Activated CD4-positive, alpha-beta memory T cell treated with anti-CD3 and anti-CD28 coated beads, Interleukin-2, amount 10 ng/mL, durations not matched to agents 7 days and 5 days (primary cell): ENCODE data around the gene SLC17A4. TPM values are rescaled to one million over a fixed set of nuclear protein-coding genes. Genes with fewer than 3 reads are reported as not detected.
"Not testable (repeated sequence)": the region's sequence is repeated elsewhere in the genome, so short reads cannot be mapped to it uniquely, and the experiment has no call there.

Source experiments
- CTCF ChIA-PET: fragments of 350-600 bp; sonication (Branson Sonifier 250); formaldehyde crosslinking; loops from one replicate; lab custom pipeline; 2021; ENCODE audit warnings: antibody characterized with exemption, inconsistent platforms; lab: Charles Lee
- POLR2A ChIA-PET: fragments of 350-600 bp; sonication (Branson Sonifier 250); formaldehyde crosslinking; loops from one replicate; lab custom pipeline; 2021; ENCODE audit warnings: antibody characterized with exemption; lab: Charles Lee
- DNase-seq: peaks from one replicate; pipeline ENCODE4 v3.0.0-alpha.2; 2020
- H3K27ac Mint-ChIP-seq: one replicate; pipeline ENCODE4 v1.8.0; 2021; ENCODE audit warnings: mild to moderate bottlenecking, mixed read lengths
- H3K27me3 Mint-ChIP-seq: one replicate; pipeline ENCODE4 v1.8.0; 2021; ENCODE audit warnings: mixed read lengths
- H3K36me3 Mint-ChIP-seq: one replicate; pipeline ENCODE4 v1.8.0; 2021; ENCODE audit warnings: low read depth, mixed read lengths
- H3K4me1 Mint-ChIP-seq: one replicate; pipeline ENCODE4 v1.8.0; 2021; ENCODE audit warnings: mixed read lengths
- H3K4me3 Mint-ChIP-seq: one replicate; pipeline ENCODE4 v1.8.0; 2021; ENCODE audit warnings: mild to moderate bottlenecking, mixed read lengths
- H3K9me3 Mint-ChIP-seq: one replicate; pipeline ENCODE4 v1.8.0; 2021; ENCODE audit warnings: mixed read lengths
- total RNA-seq, 2 experiments: library from RNA; stranded (reverse); gene quantifications; one replicate each; pipeline ENCODE4 v1.2.3, GENCODE V29; 2021

Gene SLC17A4
- total RNA-seq, 2 experiments from 2014 or later, result not detected

DNA sequence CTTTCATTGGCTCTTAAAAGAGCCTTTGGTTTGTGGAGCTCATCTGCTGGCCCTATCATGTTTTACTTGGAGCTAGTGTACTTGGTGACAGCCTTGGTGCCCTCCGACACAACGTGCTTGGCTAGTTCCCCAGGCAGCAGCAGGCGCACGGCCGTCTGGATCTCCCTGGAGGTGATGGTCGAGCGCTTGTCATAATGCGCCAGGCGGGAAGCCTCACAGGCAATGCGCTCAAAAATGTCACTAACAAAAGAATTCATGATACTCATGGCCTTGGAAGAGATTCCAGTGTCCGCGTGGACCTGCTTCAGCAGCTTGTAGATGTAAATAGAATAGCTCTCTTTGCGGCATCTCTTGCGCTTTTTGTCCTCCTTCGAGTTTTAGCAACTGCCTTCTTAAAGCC is 22.8 kb upstream of the SLC17A4 start:
- CTCF ChIA-PET, result interaction anchor here (0.9 to 1.1 kb wide), 2 partner anchors 15 to 27 kb away, joined by 3 read pairs; no protein-coding TSS in a partner anchor
- Mint-ChIP-seq H3K27ac (no peak overlapping the region), H3K4me1 (no peaks in the 10 kb centered on the region), H3K4me3 (no peak overlapping the region), H3K27me3 (peaks cover 38% of the 10 kb centered on the region), H3K36me3 (no peaks in the 10 kb centered on the region), H3K9me3 (peaks cover 6% of the 10 kb centered on the region)
- POLR2A ChIA-PET, result no interaction called here
- DNase-seq, result no peak

DNA sequence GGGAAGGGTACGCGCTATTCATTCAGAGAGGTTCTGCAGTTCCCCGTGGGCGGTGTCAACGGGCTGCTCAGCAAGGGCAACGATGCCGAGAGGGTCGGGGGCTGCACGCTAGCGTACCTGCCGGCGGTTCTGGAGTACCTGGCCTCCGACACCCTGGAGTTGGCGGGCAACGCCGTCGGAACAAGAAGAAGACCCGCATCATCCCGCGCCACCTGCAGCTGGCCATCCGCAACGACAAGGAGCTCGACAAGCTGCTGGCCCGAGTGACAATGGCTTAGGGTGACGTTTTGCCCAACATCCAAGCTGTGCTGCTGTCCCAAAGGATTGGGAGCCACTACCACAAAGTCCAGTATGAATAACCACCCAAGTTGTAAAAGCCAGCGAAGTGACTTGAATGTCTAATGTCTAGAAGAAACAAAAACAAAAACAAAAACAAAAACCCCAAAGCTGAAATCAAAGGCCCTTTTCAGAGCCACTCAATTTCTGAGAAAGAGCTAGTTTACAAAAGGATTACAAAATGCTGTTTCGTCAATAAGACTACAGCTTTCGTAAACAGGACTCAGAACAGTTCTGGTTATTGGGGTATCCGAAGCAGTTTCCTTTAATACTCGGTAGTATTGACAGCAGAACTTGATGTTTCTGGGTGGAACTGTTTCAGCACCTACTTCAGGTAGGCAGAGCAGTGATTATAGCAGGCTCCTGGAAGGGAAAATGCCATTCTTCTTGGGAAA is 21.9 kb upstream of the SLC17A4 start:
- Mint-ChIP-seq H3K4me3 (no peak overlapping the region), H3K27me3 (peaks cover 42% of the 10 kb centered on the region), H3K9me3 (peaks cover 13% of the 10 kb centered on the region), H3K27ac (no peak overlapping the region), H3K4me1 (no peaks in the 10 kb centered on the region), H3K36me3 (peaks cover 2% of the 10 kb centered on the region)
- POLR2A ChIA-PET, result no interaction called here
- DNase-seq, result no peak
- CTCF ChIA-PET, result interaction anchor here (0.7 to 0.9 kb wide), 2 partner anchors 15 to 28 kb away, joined by 3 read pairs; no protein-coding TSS in a partner anchor

DNA sequence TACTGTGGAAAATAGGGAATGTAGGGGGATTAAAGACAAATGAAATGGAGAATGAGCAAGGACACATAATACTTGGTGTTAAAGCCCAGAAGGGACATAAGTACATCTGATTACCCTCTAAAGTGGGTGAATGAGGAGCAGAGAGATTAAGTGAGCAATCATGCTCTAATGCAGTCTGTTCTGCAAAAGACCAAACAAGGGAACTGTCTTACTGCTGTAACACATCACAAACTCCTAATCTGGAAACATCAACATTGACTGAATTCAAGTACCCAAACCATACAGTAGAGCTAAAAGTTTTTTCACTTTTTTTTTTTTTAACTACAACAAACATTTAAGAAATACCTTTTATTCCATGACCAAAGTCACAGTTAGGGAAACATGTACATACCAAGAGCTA is 19.3 kb upstream of the SLC17A4 start:
- no peak for DNase-seq
- ChIA-PET POLR2A (no interaction called here), CTCF (no interaction called here)
- Mint-ChIP-seq H3K27me3 (peaks cover 45% of the 10 kb centered on the region), H3K9me3 (peaks cover 13% of the 10 kb centered on the region), H3K4me3 (no peak overlapping the region), H3K4me1 (no peaks in the 10 kb centered on the region), H3K36me3 (peaks cover 2% of the 10 kb centered on the region), H3K27ac (no peak overlapping the region)

DNA sequence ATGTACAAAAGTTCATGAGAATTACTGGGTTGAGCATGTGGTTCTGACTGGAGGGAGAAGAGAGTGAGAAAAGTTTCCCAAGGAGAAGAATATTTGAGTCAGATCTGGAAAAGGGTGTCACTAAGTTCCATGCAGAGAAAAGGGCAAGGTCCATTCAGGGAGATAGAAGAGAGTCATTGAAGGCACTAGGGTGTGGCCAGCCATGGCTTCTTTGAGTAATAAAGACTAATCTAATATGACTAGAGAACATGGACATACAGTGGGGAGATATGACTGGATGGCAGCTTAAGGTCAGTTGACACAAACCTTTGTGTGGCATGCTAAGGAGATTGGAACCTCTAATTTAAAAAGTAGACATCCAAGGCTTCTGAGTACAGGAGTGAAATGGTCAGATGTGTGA is 10.7 kb upstream of the SLC17A4 start:
- Mint-ChIP-seq H3K27me3 (peaks cover 5% of the 10 kb centered on the region), H3K9me3 (no peaks in the 10 kb centered on the region), H3K27ac (no peak overlapping the region), H3K4me3 (no peak overlapping the region), H3K4me1 (no peaks in the 10 kb centered on the region), H3K36me3 (no peaks in the 10 kb centered on the region)
- DNase-seq, result no peak
- ChIA-PET POLR2A (no interaction called here), CTCF (no interaction called here)

DNA sequence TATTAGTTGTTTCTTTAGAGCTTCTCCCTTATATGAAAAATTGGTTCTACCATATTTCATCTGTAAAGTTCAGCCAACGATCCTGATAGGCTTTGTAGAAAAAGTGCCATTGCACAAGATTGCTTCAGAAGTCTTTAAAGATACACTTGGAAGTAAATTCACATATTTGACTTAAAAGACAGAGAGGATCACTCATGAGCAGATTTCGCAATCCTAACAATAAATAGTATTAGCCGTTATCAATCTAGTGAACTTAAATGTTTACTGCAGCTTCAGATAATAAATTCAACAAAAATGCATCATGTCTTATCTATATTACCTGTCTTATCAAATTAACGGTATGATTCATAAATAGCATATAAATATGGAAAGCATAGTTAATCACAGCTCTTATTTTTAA is 8.7 kb upstream of the SLC17A4 start:
- Mint-ChIP-seq H3K27ac (no peak overlapping the region), H3K9me3 (no peaks in the 10 kb centered on the region), H3K4me3 (no peak overlapping the region), H3K4me1 (no peaks in the 10 kb centered on the region), H3K36me3 (no peaks in the 10 kb centered on the region), H3K27me3 (no peaks in the 10 kb centered on the region)
- CTCF ChIA-PET, result interaction anchor here (1.3 kb wide), 1 partner anchor 28 kb away, joined by 3 read pairs; no protein-coding TSS in a partner anchor
- POLR2A ChIA-PET, result no interaction called here
- DNase-seq, result no peak

DNA sequence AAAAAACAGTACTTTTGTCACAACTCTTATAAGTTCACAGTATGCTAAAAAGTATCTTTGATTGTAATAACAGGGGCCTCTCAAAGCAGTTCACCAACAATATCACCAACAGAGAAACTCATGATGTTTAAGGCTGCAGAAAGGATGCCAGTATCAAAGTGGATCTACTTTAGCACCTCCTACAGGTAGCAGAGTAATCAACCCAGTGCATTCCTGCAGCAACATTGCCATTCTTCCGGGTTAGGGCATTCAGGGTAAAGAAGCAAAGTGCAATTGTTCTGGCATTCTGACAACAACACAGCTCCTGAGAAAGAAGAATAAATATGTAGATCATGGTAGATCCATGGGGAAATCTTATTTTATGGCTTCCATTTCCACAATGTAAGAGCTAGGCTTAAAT is 7.6 kb upstream of the SLC17A4 start:
- Mint-ChIP-seq H3K27ac (no peak overlapping the region), H3K36me3 (no peaks in the 10 kb centered on the region), H3K9me3 (no peaks in the 10 kb centered on the region), H3K4me3 (no peak overlapping the region), H3K4me1 (no peaks in the 10 kb centered on the region), H3K27me3 (no peaks in the 10 kb centered on the region)
- POLR2A ChIA-PET, result no interaction called here
- no peak for DNase-seq
- CTCF ChIA-PET, result no interaction called here

DNA sequence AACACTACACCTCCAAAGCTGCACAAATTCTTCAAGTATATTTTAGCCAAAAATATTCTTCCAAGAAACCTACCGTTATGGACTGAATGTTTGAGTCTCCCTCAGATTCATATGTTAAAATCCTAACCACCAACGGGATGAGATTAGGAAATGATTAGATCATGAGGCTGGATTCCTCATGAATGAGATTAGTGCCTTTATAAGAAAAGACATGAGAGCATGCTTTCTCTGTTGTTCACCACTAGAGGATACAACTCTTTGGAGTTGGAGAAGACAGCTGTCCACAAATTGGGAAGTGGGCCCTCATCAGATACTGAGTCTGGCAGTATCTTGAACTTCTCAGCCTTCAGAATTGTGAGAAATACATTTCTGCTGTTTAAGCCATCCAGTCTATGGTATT is 7.1 kb upstream of the SLC17A4 start:
- Mint-ChIP-seq H3K4me3 (no peak overlapping the region), H3K27ac (no peak overlapping the region), H3K36me3 (no peaks in the 10 kb centered on the region), H3K9me3 (no peaks in the 10 kb centered on the region), H3K4me1 (no peaks in the 10 kb centered on the region), H3K27me3 (no peaks in the 10 kb centered on the region)
- ChIA-PET POLR2A (no interaction called here), CTCF (no interaction called here)
- DNase-seq, result no peak

DNA sequence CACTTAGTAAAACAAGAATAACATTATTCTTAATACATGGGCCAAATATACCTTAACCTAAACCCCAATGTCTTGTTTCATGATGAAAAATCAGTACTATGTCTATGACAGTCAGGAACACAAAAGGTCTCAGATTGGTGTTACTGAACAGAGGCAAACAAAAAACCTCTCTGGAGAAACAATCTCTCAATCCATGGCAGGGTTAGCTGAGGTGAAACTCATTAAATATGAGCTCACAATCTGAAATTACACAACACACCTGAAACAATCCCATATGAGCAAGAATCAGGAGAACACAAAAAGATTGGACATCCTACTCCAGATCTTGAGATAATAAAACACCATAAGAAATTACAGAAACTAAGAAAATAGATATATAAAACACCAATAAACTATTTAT is 6.5 kb upstream of the SLC17A4 start:
- H3K36me3 Mint-ChIP-seq, result no peaks in the 10 kb centered on the region
- ChIA-PET CTCF (no interaction called here), POLR2A (no interaction called here)
- DNase-seq, result no peak
- no peaks in the 10 kb centered on the region for H3K9me3 Mint-ChIP-seq
- H3K27me3 Mint-ChIP-seq, result no peaks in the 10 kb centered on the region
- H3K4me1 Mint-ChIP-seq, result no peaks in the 10 kb centered on the region
- no peak overlapping the region for H3K4me3 Mint-ChIP-seq
- no peak overlapping the region for H3K27ac Mint-ChIP-seq

DNA sequence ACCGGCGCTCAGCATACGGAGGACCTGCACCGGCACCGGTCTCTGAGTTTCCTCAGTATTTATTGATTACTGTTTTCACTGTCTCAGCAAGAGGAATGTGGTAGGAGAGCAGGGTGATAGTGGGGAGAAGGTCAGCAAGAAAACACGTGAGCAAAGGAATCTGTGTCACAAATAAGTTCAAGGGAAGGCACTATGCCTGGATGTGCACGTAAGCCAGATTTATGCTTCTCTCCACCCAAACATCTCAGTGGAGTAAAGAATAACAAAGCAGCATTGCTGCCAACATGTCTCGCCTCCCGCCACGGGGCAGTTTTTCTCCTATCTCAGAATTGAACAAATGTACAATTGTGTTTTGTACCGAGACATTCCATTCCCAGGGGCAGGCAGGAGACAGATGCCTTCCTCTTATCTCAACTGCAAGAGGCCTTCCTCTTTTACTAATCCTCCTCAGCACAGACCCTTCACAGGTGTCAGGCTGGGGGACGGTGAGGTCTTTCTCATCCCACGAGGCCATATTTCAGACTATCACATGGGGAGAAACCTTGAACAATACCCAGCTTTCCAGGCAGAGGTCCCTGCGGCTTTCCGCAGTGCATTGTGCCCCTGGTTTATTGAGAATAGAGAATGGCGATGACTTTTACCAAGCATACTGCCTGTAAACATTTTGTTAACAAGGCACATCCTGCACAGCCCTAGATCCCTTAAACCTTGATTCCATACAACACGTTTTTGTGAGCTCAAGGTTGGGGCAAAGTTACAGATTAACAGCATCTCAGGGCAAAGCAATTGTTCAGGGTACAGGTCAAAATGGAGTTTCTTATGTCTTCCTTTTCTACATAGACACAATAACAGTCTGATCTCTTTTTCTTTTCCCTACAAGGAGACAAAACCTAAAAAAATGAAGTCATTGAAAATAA is 5.7 kb upstream of the SLC17A4 start:
- H3K9me3 Mint-ChIP-seq, H3K36me3 Mint-ChIP-seq, POLR2A ChIA-PET, H3K27me3 Mint-ChIP-seq, DNase-seq, H3K4me3 Mint-ChIP-seq, H3K4me1 Mint-ChIP-seq, CTCF ChIA-PET, H3K27ac Mint-ChIP-seq: not testable (repeated sequence)

DNA sequence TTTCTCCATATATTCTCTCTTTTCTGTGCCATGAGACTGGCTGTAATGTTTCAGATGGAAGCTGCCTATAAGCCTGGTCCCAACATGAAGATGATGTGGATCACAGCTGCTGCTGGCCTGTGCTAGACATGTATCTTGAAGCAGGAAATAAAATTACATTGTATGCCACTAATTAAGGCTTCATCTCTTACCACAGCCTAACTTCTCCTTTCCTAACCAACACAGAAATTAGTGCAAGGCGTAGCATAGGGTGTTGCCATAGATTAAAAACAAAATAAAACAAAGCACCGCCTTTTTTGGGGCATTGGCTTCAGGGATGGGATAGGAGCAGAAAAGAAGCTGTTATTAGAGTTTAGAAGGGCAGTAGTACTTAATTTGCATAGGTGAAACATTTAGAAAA is 4.7 kb upstream of the SLC17A4 start:
- Mint-ChIP-seq H3K36me3 (no peaks in the 10 kb centered on the region), H3K9me3 (no peaks in the 10 kb centered on the region), H3K4me3 (no peak overlapping the region), H3K27me3 (peaks cover 8% of the 10 kb centered on the region), H3K27ac (no peak overlapping the region), H3K4me1 (no peaks in the 10 kb centered on the region)
- DNase-seq, result no peak
- POLR2A ChIA-PET, result no interaction called here
- CTCF ChIA-PET, result no interaction called here

DNA sequence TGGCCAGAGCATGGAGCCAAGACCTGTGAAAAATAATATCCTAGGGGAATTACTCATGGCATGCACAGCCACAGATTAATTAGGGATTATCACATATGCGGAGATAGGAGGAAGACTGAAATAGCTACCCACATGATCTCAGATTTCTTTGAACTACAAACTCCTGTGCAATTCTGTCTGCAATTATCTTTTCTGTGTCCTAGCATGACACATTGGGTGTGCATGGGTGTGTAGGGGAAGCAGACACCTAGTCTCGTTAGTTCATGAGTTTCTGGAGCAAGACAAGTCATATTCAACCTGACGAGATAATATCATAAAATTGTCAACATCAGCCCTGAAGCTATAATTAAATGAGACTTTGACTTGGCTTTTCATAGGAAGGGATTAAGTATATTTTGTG is 3.6 kb upstream of the SLC17A4 start:
- Mint-ChIP-seq H3K9me3 (no peaks in the 10 kb centered on the region), H3K27me3 (peaks cover 17% of the 10 kb centered on the region), H3K36me3 (no peaks in the 10 kb centered on the region), H3K4me1 (no peaks in the 10 kb centered on the region), H3K4me3 (no peak overlapping the region), H3K27ac (no peak overlapping the region)
- ChIA-PET POLR2A (no interaction called here), CTCF (no interaction called here)
- no peak for DNase-seq

DNA sequence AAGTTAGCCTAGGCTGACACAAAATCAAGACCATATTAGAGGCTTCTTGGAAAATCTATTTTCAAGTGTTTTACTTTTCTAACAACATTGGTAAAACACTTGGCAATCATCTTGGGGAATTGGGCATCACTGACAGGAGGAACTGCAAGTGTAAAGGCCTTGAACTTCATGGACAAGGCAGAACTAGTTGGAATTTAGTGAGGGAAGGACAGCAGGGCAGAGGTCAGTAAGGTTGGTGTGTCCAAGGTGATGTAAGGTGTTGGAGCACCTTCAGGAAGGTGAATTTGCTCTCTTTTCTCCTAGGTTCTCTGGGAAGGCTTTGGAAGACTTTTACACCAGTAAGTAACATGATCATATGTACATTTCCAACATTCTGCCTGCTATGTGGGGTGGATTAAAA is 1.5 kb upstream of the SLC17A4 start:
- H3K27ac Mint-ChIP-seq, result no peak overlapping the region
- CTCF ChIA-PET, result no interaction called here
- H3K4me1 Mint-ChIP-seq, result no peaks in the 10 kb centered on the region
- POLR2A ChIA-PET, result no interaction called here
- no peak for DNase-seq
- peaks cover 25% of the 10 kb centered on the region for H3K27me3 Mint-ChIP-seq
- H3K36me3 Mint-ChIP-seq, result no peaks in the 10 kb centered on the region
- no peaks in the 10 kb centered on the region for H3K9me3 Mint-ChIP-seq
- H3K4me3 Mint-ChIP-seq, result no peak overlapping the region

DNA sequence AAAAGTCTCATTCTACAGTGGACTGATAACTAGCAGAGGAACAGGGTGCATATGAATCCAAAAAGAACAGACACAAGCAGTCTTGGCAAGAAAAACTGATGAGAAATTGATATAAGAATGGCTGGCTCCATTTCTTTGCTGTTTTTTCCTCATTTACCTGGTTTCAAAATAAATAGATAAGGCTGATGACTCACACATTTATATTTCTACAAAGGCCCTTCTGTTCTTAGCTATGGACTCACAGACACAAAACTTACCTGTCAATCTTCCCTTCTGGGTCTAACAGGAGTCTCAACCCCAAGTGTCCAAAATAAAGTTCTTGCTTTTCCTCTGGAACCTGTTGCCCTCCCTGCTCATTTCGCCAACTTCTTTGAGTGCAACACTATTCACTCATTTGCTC is 941 bp downstream of the SLC17A4 start:
- no peaks in the 10 kb centered on the region for H3K4me1 Mint-ChIP-seq
- no peaks in the 10 kb centered on the region for H3K36me3 Mint-ChIP-seq
- peaks cover 35% of the 10 kb centered on the region for H3K27me3 Mint-ChIP-seq
- no peak for DNase-seq
- no peaks in the 10 kb centered on the region for H3K9me3 Mint-ChIP-seq
- no peak overlapping the region for H3K27ac Mint-ChIP-seq
- POLR2A ChIA-PET, result no interaction called here
- no peak overlapping the region for H3K4me3 Mint-ChIP-seq
- CTCF ChIA-PET, result no interaction called here
